Adrenal gland (tissue), 12 donors: ENCODE data around the gene RBL1. TPM values are rescaled to one million over a fixed set of nuclear protein-coding genes. Genes with fewer than 3 reads are reported as not detected.
A peak's percentile ranks its signal among the peaks of the same experiment; 100 is the strongest.
"Not testable (repeated sequence)": the region's sequence is repeated elsewhere in the genome, so short reads cannot be mapped to it uniquely, and the experiment has no call there.

Source experiments
- DNase-seq, 7 donors: peaks; one replicate each; pipeline ENCODE4 v3.0.0-alpha.2; 2019 to 2020
- H3K27ac ChIP-seq, 5 donors: fragments of 200-600 bp; sonication (generic) in 4 of 5; 1 replicate in 3 of 5; 2 replicates in 2 of 5; pipeline versions ENCODE4 v1.5.1 to v1.8.0; 2016 to 2020; ENCODE audit warnings: mild to moderate bottlenecking in 1 of 5
- H3K27me3 ChIP-seq: fragments of 200-600 bp; 2 replicates; pipeline ENCODE4 v1.8.0; 2021
- H3K36me3 ChIP-seq, 2 donors: fragments of 200-600 bp; replicated peaks in 1 of 2; 1 replicate in 1 of 2; 2 replicates in 1 of 2; pipeline versions ENCODE4 v1.5.1 to v1.8.0; 2018 to 2022
- H3K4me1 ChIP-seq, 2 donors: fragments of 200-600 bp; replicated peaks in 1 of 2; 1 replicate in 1 of 2; 2 replicates in 1 of 2; pipeline versions ENCODE4 v1.5.1 to v1.8.0; 2018 to 2021
- H3K4me3 ChIP-seq, 4 donors: fragments of 200-600 bp; sonication (generic) in 3 of 4; one replicate each; pipeline ENCODE4 v1.5.1; 2016 to 2018
- H3K9me3 ChIP-seq, 3 donors: fragments of 200-600 bp; sonication (generic) in 1 of 3; replicated peaks in 1 of 3; 1 replicate in 2 of 3; 2 replicates in 1 of 3; pipeline versions ENCODE4 v1.5.1 to v1.8.0; 2016 to 2021
- CTCF ChIP-seq, 6 experiments: fragments of 450-650 bp in 4 of 6; fragments of 200-600 bp in 2 of 6; sonication (generic) in 1 of 6; IDR thresholded peaks; 1 replicate in 5 of 6; 2 replicates in 1 of 6; pipeline versions ENCODE4 v1.5.1 to v1.8.0; 2016 to 2021; ENCODE audit warnings: antibody characterized with exemption in 6 of 6, mild to moderate bottlenecking in 2 of 6, moderate library complexity in 1 of 6
- POLR2A ChIP-seq, 2 donors: fragments of 450-650 bp; IDR thresholded peaks; one replicate each; pipeline ENCODE4 v1.6.1; 2017; ENCODE audit warnings: antibody characterized with exemption in 2 of 2, mild to moderate bottlenecking in 2 of 2, moderate library complexity in 1 of 2
- WGBS, 4 donors: extraction: QIAGEN DNeasy Blood & Tissue Kit in 2 of 4; methylation state at CpG; one replicate each; pipeline versions ENCODE4 v1.1.5 to v1.1.7; 2013 to 2017; 5-methylcytosine and 5-hydroxymethylcytosine counted together
- intact Hi-C, 2 donors: fragments of 100-400 bp; cut with DNase I; formaldehyde crosslinking; loops; one replicate each; pipeline versions ENCODE4 v1.14.1 to v1.15.0; 2022 to 2023
- polyA plus RNA-seq, 3 donors: library from polyadenylated mRNA; stranded (reverse); fragments of 200-250 nt in 2 of 3; fragments of 350-450 nt in 1 of 3; fragmentation: Illumina TruSeq in 1 of 3; extraction: RNeasy Lipid Tissue Mini Kit (QIAGEN cat#74804) in 1 of 3; gene quantifications; one replicate each; pipeline ENCODE4 v1.2.3, GENCODE V29; 2013 to 2014
- total RNA-seq, 9 donors: library from RNA; depleted of rRNA in 4 of 9; stranded (reverse); fragments of >200 nt in 4 of 9; fragments of 120-200 nt in 1 of 9; fragmentation: NEBNext Ultra II Directional in 1 of 9; extraction: Animal tissue kit (Norgen Biotek cat#: 25700) in 1 of 9; gene quantifications; one replicate each; pipeline versions ENCODE4 v1.1.0 to v1.2.4, GENCODE V29; 2013 to 2023
- donor health status: healthy with polysubstance abuse.
- donor health status: Bipolar disorder and iron deficiency.
- donor health status: DM: yes; HTN: yes; CAD: no.
- donor health status: DM: no; HTN: no; CAD: no.
- donor health status: DM: no; HTN: no; CAD: no.
- donor health status: DM: yes; HTN: yes; CAD: no.

Gene RBL1
- total and polyA plus RNA-seq, 12 donors = 0.91 to 12.6 (median 5.1) TPM

- peak overlapping the region in 1 of 5 donors; percentile 53 for H3K27ac ChIP-seq
- intact Hi-C loops = no loop called here
- no peak for TF ChIP-seq POLR2A (IDR thresholded peaks at IDR 0.05)
- TF ChIP-seq CTCF (IDR thresholded peaks at IDR 0.05) = peak in 5 of 6 experiments; percentile 4 to 38 (median 31)
Measured at GRCh38 chr20:37007898-37008649, 87.7 kb downstream of the RBL1 start.

GRCh38 chr20:37005062-37005942 lies 90.5 kb downstream of the RBL1 start:
- H3K4me1 ChIP-seq, H3K4me3 ChIP-seq, intact Hi-C loops, H3K9me3 ChIP-seq, H3K27me3 ChIP-seq, DNase-seq, H3K36me3 ChIP-seq: not testable (repeated sequence)
- WGBS, 4 donors = 78 to 89% (median 83%) methylated on average over 11 of the region's 11 CpGs
- peak overlapping the region in 2 of 5 donors; percentile 26 to 77 for H3K27ac ChIP-seq

More at GRCh38 chr20:37007898-37008649, 87.7 kb downstream of the RBL1 start:
- Histone ChIP-seq H3K4me3 (no peak overlapping the region), H3K9me3 (no peaks in the 10 kb centered on the region), H3K4me1 (no peaks in the 10 kb centered on the region), H3K36me3 (no peaks in the 10 kb centered on the region), H3K27me3 (no peaks in the 10 kb centered on the region)
- no peak for DNase-seq

- H3K27ac ChIP-seq, intact Hi-C loops, H3K4me1 ChIP-seq, H3K27me3 ChIP-seq, DNase-seq, H3K36me3 ChIP-seq, H3K4me3 ChIP-seq, H3K9me3 ChIP-seq: not testable (repeated sequence)
- WGBS, 4 donors = 94 to 100% (median 99%) methylated on average over 1 to 2 of the region's 2 CpGs
Measured at GRCh38 chr20:37001634-37002033, 94.2 kb downstream of the RBL1 start.

- H3K4me3 ChIP-seq, H3K36me3 ChIP-seq, H3K27ac ChIP-seq, H3K9me3 ChIP-seq, H3K27me3 ChIP-seq, H3K4me1 ChIP-seq, DNase-seq, intact Hi-C loops: not testable (repeated sequence)
- WGBS, 4 donors = 96 to 100% methylated on average over 3 to 10 of the region's 26 CpGs; no CpG with 5 or more reads in 2 of the 4 donors
Measured at GRCh38 chr20:37000171-37000570, 95.6 kb downstream of the RBL1 start.

- Histone ChIP-seq H3K27me3 (no peaks in the 10 kb centered on the region), H3K4me1 (no peaks in the 10 kb centered on the region), H3K36me3 (no peaks in the 10 kb centered on the region), H3K27ac (no peak overlapping the region), H3K4me3 (no peak overlapping the region), H3K9me3 (no peaks in the 10 kb centered on the region)
- intact Hi-C loops = no loop called here
- no peak for DNase-seq
- TF ChIP-seq CTCF (IDR thresholded peaks at IDR 0.05) (no peak), POLR2A (IDR thresholded peaks at IDR 0.05) (no peak)
- WGBS, 4 donors = 90 to 93% (median 90%) methylated on average over 7 of the region's 7 CpGs
Measured at GRCh38 chr20:36998652-36999051, 97.1 kb downstream of the RBL1 start.
